ENCODE results near the gene CCKAR. TPM values are rescaled to one million over a fixed set of nuclear protein-coding genes. Genes with fewer than 3 reads are reported as not detected.

The CCKAR gene
- total RNA-seq, 2 experiments from 2014 or later = not detected

- H2AFZ ChIP-seq (ENCODE audit: low read length) = no peak overlapping the region
- H3K79me2 ChIP-seq (ENCODE audit: insufficient read depth, low read depth, low read length) = no peaks in the 10 kb centered on the region
- ChIA-PET CTCF (ENCODE audit: unreplicated experiment) (no interaction called here), POLR2A (interaction anchor here (0.5 kb wide), 1 partner anchor 9 kb away, joined by 3 read pairs; no protein-coding TSS in a partner anchor)
- no peaks in the 10 kb centered on the region for H3K9me3 ChIP-seq (ENCODE audit: low read length)
- H3K4me3 ChIP-seq (ENCODE audit: low read depth, low read length, poor library complexity, severe bottlenecking) = no peak overlapping the region
- H3K4me2 ChIP-seq (ENCODE audit: low read length) = no peak overlapping the region
- H3K9me2 ChIP-seq (ENCODE audit: insufficient read depth, low read length) = no peaks in the 10 kb centered on the region
- no peak for DNase-seq (ENCODE audit: low spot score)
- H3K36me3 ChIP-seq (ENCODE audit: insufficient read depth, low read length) = no peaks in the 10 kb centered on the region
- H3K4me1 ChIP-seq (ENCODE audit: insufficient read depth, low read length, poor library complexity, severe bottlenecking) = peaks cover 12% of the 10 kb centered on the region
- no peaks in the 10 kb centered on the region for H4K20me1 ChIP-seq (ENCODE audit: insufficient read depth, low read length)
- TF ChIP-seq CTCF (conservative IDR thresholded peaks at IDR 0.05; ENCODE audit: low read length) (no peak), EZH2phosphoT487 (IDR thresholded peaks at IDR 0.05; ENCODE audit: borderline replicate concordance, low read depth, low read length) (no peak)
- no TSS peak for BruUV-seq (replicated peaks)
- intact Hi-C loops (cut with micrococcal nuclease; ENCODE audit: unreplicated experiment) = no loop called here
- H3K27ac ChIP-seq (ENCODE audit: low read depth, low read length, poor library complexity, severe bottlenecking) = no peak overlapping the region
Observed at GRCh38 chr4:26455571-26455970, 34.7 kb downstream of the CCKAR start.

- H3K27ac ChIP-seq (ENCODE audit: low read depth, low read length, poor library complexity, severe bottlenecking) = no peak overlapping the region
Observed at GRCh38 chr4:26454961-26455360, 35.3 kb downstream of the CCKAR start.

More at GRCh38 chr4:26454961-26455360, 35.3 kb downstream of the CCKAR start:
- BruUV-seq (replicated peaks) = no TSS peak
- intact Hi-C loops (cut with micrococcal nuclease; ENCODE audit: unreplicated experiment) = no loop called here
- ChIA-PET CTCF (ENCODE audit: unreplicated experiment) (no interaction called here), POLR2A (interaction anchor here (0.5 kb wide), 1 partner anchor 9 kb away, joined by 3 read pairs; no protein-coding TSS in a partner anchor)
- no peaks in the 10 kb centered on the region for H3K36me3 ChIP-seq (ENCODE audit: insufficient read depth, low read length)
- H3K4me1 ChIP-seq (ENCODE audit: insufficient read depth, low read length, poor library complexity, severe bottlenecking) = peaks cover 12% of the 10 kb centered on the region
- no peaks in the 10 kb centered on the region for H4K20me1 ChIP-seq (ENCODE audit: insufficient read depth, low read length)
- no peak for DNase-seq (ENCODE audit: low spot score)
- no peaks in the 10 kb centered on the region for H3K9me2 ChIP-seq (ENCODE audit: insufficient read depth, low read length)
- H3K4me2 ChIP-seq (ENCODE audit: low read length) = no peak overlapping the region
- no peak for TF ChIP-seq CTCF (conservative IDR thresholded peaks at IDR 0.05; ENCODE audit: low read length)
- TF ChIP-seq EZH2phosphoT487 (IDR thresholded peaks at IDR 0.05; ENCODE audit: borderline replicate concordance, low read depth, low read length) = no peak
- H3K4me3 ChIP-seq (ENCODE audit: low read depth, low read length, poor library complexity, severe bottlenecking) = no peak overlapping the region
- no peaks in the 10 kb centered on the region for H3K9me3 ChIP-seq (ENCODE audit: low read length)
- H3K79me2 ChIP-seq (ENCODE audit: insufficient read depth, low read depth, low read length) = no peaks in the 10 kb centered on the region
- no peak overlapping the region for H2AFZ ChIP-seq (ENCODE audit: low read length)

Data from OCI-LY7 (cell line).